Measurements from ENCODE around the gene ADAMTS17. TPM values are rescaled to one million over a fixed set of nuclear protein-coding genes. Genes with fewer than 3 reads are reported as not detected.
A peak's percentile ranks its signal among the peaks of the same experiment; 100 is the strongest.

ADAMTS17 gene
- total and polyA plus RNA-seq, 7 donors = 4.4 to 93.0 (median 7.2) TPM

DNA sequence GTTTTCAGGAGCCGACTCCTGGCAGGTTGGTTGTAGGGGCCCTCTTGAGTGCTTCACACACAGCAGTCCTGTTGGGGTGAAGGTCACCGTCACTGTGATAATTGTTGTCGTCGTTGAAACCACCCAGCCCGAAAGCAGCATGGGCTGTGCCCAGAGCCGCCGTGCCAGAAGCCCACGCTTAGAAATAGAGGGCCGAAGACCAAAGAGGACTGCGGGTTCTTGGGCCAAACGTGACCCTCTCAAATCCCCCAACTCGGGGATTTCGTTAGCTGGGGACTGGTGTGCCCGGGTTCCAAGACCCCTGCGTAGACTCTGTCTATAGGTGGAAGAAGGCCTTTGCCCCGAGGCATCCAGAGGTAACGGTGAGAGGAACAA lies 7.5 kb upstream of the ADAMTS17 start:
- WGBS, 3 donors = 48 to 55% (median 52%) methylated on average over 17 of the region's 17 CpGs
- DNase-seq (no peak), ATAC-seq (peak in 1 of 4 donors; percentile 3)
- TF ChIP-seq, protein P1, sequence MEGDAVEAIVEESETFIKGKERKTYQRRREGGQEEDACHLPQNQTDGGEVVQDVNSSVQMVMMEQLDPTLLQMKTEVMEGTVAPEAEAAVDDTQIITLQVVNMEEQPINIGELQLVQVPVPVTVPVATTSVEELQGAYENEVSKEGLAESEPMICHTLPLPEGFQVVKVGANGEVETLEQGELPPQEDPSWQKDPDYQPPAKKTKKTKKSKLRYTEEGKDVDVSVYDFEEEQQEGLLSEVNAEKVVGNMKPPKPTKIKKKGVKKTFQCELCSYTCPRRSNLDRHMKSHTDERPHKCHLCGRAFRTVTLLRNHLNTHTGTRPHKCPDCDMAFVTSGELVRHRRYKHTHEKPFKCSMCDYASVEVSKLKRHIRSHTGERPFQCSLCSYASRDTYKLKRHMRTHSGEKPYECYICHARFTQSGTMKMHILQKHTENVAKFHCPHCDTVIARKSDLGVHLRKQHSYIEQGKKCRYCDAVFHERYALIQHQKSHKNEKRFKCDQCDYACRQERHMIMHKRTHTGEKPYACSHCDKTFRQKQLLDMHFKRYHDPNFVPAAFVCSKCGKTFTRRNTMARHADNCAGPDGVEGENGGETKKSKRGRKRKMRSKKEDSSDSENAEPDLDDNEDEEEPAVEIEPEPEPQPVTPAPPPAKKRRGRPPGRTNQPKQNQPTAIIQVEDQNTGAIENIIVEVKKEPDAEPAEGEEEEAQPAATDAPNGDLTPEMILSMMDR (IDR thresholded peaks at IDR 0.05) = no peak
- Histone ChIP-seq H3K27me3 (ENCODE audit: insufficient read depth in 3 of 3, low read length in 2 of 3) (no peaks in the 10 kb centered on the region), H3K9me3 (no peaks in the 10 kb centered on the region), H3K4me1 (no peaks in the 10 kb centered on the region), H3K4me3 (peak overlapping the region; percentile 79), H3K36me3 (ENCODE audit: insufficient read depth in 1 of 2, low read depth in 1 of 2) (no peaks in the 10 kb centered on the region), H3K27ac (peak overlapping the region; percentile 94)
- intact Hi-C loops (cut with DNase I) = loop anchor here (5.0 to 10.0 kb wide), 3 partner anchors 168 to 655 kb away; no protein-coding TSS in a partner anchor

- no peaks in the 10 kb centered on the region for H3K4me1 ChIP-seq
- intact Hi-C loops (cut with DNase I) = loop anchor here (5.0 to 10.0 kb wide), 3 partner anchors 169 to 656 kb away; no protein-coding TSS in a partner anchor
- H3K36me3 ChIP-seq (ENCODE audit: insufficient read depth in 1 of 2, low read depth in 1 of 2) = no peaks in the 10 kb centered on the region
- ATAC-seq (no peak), DNase-seq (no peak)
- no peaks in the 10 kb centered on the region for H3K9me3 ChIP-seq
- peak overlapping the region; percentile 94 for H3K27ac ChIP-seq
- H3K4me3 ChIP-seq = peak overlapping the region; percentile 79
- WGBS, 3 donors = 94 to 97% (median 96%) methylated on average over 8 of the region's 8 CpGs
- TF ChIP-seq, protein P1 (IDR thresholded peaks at IDR 0.05) = no peak
- no peaks in the 10 kb centered on the region for H3K27me3 ChIP-seq (ENCODE audit: insufficient read depth in 3 of 3, low read length in 2 of 3)
Observed at GRCh38 chr15:100348578-100348977, 6.8 kb upstream of the ADAMTS17 start.

DNA sequence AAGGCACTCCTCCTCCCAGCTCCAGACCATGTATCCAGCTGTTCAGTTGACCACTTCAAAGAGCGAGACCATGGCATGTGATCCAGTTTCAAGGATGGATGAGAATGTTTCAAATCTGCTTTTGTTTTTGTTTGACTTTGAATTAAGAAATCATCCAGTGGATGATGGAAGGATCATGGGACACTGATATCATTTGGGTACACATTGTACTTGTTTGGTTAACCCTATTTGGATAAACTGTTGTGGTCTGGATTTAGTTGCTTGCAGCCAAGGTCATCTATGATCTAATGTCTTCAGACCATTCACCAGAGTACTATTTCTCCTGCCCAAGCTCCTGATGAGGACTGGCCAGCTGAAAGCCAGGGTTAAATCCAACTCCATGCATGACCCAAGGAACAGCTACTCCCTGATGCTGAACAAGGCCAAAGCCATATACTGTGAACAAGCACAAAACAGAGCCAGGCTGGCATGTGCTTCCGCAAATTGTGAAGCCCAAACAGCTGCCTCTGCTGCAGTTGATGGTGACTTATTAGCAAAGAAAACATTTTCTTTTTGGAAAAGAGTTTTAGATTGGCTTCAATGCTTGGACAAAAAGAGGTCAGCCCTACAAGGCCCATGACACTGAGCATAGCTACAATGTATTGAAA lies 5.2 kb upstream of the ADAMTS17 start:
- Histone ChIP-seq H3K4me1 (peaks cover 6% of the 10 kb centered on the region), H3K4me3 (no peak overlapping the region), H3K9me3 (no peaks in the 10 kb centered on the region), H3K27me3 (ENCODE audit: insufficient read depth in 3 of 3, low read length in 2 of 3) (no peaks in the 10 kb centered on the region), H3K36me3 (ENCODE audit: insufficient read depth in 1 of 2, low read depth in 1 of 2) (no peaks in the 10 kb centered on the region), H3K27ac (no peak overlapping the region)
- no peak for ATAC-seq
- 82 to 96% (median 83%) methylated on average over 2 of the region's 2 CpGs for WGBS, 3 donors
- no peak for DNase-seq
- TF ChIP-seq, protein P1 (IDR thresholded peaks at IDR 0.05) = no peak
- intact Hi-C loops (cut with DNase I) = loop anchor here (5.0 to 10.0 kb wide), 3 partner anchors 170 to 658 kb away; no protein-coding TSS in a partner anchor

- no peak for ATAC-seq
- intact Hi-C loops (cut with DNase I) = loop anchor here (5.0 to 10.0 kb wide), 3 partner anchors 172 to 659 kb away; no protein-coding TSS in a partner anchor
- TF ChIP-seq, protein P1 (IDR thresholded peaks at IDR 0.05) = no peak
- H3K36me3 ChIP-seq (ENCODE audit: insufficient read depth in 1 of 2, low read depth in 1 of 2) = no peaks in the 10 kb centered on the region
- DNase-seq = no peak
- H3K9me3 ChIP-seq = no peaks in the 10 kb centered on the region
- H3K4me3 ChIP-seq = no peak overlapping the region
- peaks cover 6% of the 10 kb centered on the region for H3K4me1 ChIP-seq
- WGBS, 3 donors = 80 to 84% (median 81%) methylated on average over 3 of the region's 3 CpGs
- H3K27ac ChIP-seq = no peak overlapping the region
- no peaks in the 10 kb centered on the region for H3K27me3 ChIP-seq (ENCODE audit: insufficient read depth in 3 of 3, low read length in 2 of 3)
Observed at GRCh38 chr15:100345438-100345837, 3.7 kb upstream of the ADAMTS17 start.

All from psoas muscle (tissue), 8 donors.